Vagina (tissue), 2 donors: ENCODE results near the gene GJD3.

Experiments
- POLR2A ChIP-seq, 2 donors: fragments of 450-650 bp; IDR thresholded peaks; one replicate each; pipeline ENCODE4 v1.6.1; 2017; ENCODE audit warnings: antibody characterized with exemption in 2 of 2, mild to moderate bottlenecking in 2 of 2, moderate library complexity in 2 of 2
- POLR2AphosphoS5 ChIP-seq, 2 donors: sonication (generic); formaldehyde crosslinking; IDR thresholded peaks; one replicate each; pipeline ENCODE4 v1.9.0; 2017; ENCODE audit warnings: antibody characterized with exemption in 2 of 2, mild to moderate bottlenecking in 2 of 2, low read depth in 1 of 2; ENCODE audit not compliant: insufficient read depth in 1 of 2

- TF ChIP-seq POLR2A (IDR thresholded peaks at IDR 0.05) (no peak), POLR2AphosphoS5 (IDR thresholded peaks at IDR 0.05; ENCODE audit: insufficient read depth in 1 of 2, low read depth in 1 of 2) (no peak)
Measured at GRCh38 chr17:40318830-40319391, 45.6 kb downstream of the GJD3 start.
